HG03025 (cell line): ENCODE measurements around the gene TRIM63.

ENCODE experiments used
- ATAC-seq: cut with Tn5 transposase; IDR thresholded peaks from one replicate; pipeline ENCODE4 v1.9.1; 2021; ENCODE audit warnings: mild to moderate bottlenecking, moderate library complexity; ENCODE audit not compliant: unreplicated experiment, low FRiP score

Gene TRIM63

GRCh38 chr1:26020330-26020768 lies 47.1 kb downstream of the TRIM63 start:
- ATAC-seq: no peak

- no peak for ATAC-seq
Observed at GRCh38 chr1:26019641-26020315, 47.7 kb downstream of the TRIM63 start.

GRCh38 chr1:26017606-26018005 lies 49.8 kb downstream of the TRIM63 start:
- ATAC-seq: no peak

- ATAC-seq: no peak
Observed at GRCh38 chr1:26016953-26017545, 50.4 kb downstream of the TRIM63 start.

GRCh38 chr1:26016258-26016952 lies 51.0 kb downstream of the TRIM63 start:
- no peak for ATAC-seq

- ATAC-seq: no peak
Observed at GRCh38 chr1:26015358-26015757, 52.1 kb downstream of the TRIM63 start.

- ATAC-seq: no peak
Observed at GRCh38 chr1:26014179-26014578, 53.3 kb downstream of the TRIM63 start.

- no peak for ATAC-seq
Observed at GRCh38 chr1:26012864-26013263, 54.6 kb downstream of the TRIM63 start.

GRCh38 chr1:26010825-26011224 lies 56.6 kb downstream of the TRIM63 start:
- ATAC-seq: no peak

GRCh38 chr1:26009796-26010447 lies 57.5 kb downstream of the TRIM63 start:
- ATAC-seq: no peak

GRCh38 chr1:26006710-26007109 lies 60.7 kb downstream of the TRIM63 start:
- no peak for ATAC-seq

GRCh38 chr1:26005434-26006105 lies 61.9 kb downstream of the TRIM63 start:
- no peak for ATAC-seq

GRCh38 chr1:26003756-26004155 lies 63.7 kb downstream of the TRIM63 start:
- no peak for ATAC-seq

- ATAC-seq: no peak
Observed at GRCh38 chr1:26003262-26003661, 64.2 kb downstream of the TRIM63 start.
